COLO829 (cell line): ENCODE measurements around the gene TRPV6.

Source experiments
- DNase-seq: peaks from one replicate; pipeline ENCODE4 v3.0.0; 2012; ENCODE audit warnings: low spot score

Gene TRPV6

DNA sequence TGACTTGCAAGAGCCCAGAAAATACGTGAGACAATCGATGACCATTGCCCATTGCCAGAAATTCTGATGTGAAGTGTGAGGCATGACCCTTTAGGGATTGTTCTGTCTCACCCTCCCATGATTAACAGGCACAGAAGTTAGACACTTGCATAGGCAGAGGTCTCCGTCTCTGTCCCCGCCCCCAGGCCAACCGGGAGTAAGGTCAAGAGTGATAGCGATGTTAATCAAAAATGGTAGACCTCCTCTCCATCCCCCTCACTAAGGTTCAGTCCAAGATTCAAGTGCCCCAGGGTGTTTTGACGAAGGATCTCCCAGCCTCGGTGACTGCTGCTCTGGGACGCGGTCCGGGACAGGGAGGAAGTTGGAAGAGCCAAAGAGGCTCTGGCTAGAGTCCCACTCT lies 22.7 kb upstream of the TRPV6 start:
- DNase-seq, result no peak

- DNase-seq, result no peak
These were observed 21.1 kb upstream of the TRPV6 start for GRCh38 chr7:142906643-142907042.

GRCh38 chr7:142905759-142906158 lies 20.2 kb upstream of the TRPV6 start:
- DNase-seq, result no peak

GRCh38 chr7:142904128-142904527 lies 18.6 kb upstream of the TRPV6 start:
- DNase-seq, result no peak

GRCh38 chr7:142901426-142902259 lies 16.1 kb upstream of the TRPV6 start:
- DNase-seq, result no peak

DNA sequence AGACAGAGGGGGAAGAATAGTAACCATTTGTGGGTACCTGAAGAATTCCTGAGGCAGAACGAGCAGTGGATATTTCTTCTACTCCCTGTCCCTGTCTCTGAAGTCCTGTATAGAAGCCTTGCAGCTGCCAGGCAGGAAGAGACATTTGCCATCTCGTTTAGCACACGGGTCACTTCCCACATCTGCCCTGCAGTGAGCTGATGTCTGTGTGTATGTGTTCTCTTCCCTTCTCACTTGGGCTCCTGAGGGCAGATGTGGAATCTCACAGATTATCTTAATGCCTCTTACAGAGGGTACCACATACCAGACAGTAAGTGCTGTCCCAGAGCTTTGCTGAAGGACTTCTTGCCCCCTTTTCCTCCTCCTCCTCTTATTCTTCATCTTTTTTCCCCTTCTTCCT lies 14.1 kb upstream of the TRPV6 start:
- no peak for DNase-seq

- DNase-seq, result no peak
These were observed 13.0 kb upstream of the TRPV6 start for GRCh38 chr7:142898377-142899170.

- DNase-seq, result no peak
These were observed 12.1 kb upstream of the TRPV6 start for GRCh38 chr7:142897691-142898090.

GRCh38 chr7:142896741-142897379 lies 11.3 kb upstream of the TRPV6 start:
- no peak for DNase-seq

DNA sequence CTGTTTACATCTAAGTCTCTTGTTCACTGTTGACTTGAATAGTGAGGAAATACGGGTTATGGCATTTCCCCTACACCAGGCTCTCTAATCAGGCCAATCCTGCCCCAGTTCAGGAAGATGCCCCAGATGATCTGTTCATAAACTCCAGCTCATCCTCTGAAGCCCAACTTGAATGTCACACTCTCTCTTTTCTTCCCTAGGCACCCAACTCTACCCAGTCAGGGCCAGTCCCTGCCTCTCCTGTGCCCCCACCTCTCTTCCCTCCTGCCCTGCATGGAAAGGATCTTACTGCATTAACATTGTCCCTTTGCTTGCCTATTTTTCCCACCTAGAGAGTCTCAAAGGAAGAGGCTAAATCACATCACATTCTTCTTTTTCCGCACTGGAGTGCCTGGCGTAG lies 10.6 kb upstream of the TRPV6 start:
- no peak for DNase-seq

DNA sequence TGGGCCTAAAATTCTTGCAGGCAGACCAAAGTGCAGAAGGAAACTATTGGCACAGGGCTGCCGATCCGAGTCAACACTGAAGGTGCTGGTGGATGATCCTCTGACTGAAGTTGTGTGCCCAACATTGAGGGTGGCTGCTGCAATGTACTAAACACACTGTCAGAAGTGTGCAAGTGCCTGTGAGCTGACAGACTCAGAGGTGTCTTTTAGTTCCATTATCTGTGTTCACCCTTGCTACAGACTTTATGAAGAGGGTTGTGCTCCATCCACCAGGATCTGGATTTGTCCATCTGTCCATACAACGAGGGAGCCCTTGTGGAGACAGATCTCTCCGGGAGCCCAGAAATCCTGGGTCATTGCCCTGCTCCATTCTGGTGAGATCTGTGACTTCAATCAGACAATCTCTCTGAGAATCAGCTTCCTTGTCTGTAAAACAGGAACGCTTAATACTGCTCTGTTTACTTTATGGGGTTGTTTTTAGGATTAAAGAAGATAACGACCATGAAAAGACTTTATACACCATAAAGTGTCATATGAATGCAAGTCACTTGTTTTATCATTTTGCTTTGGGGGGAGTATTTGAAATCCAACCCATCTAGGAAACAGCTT lies 9.5 kb upstream of the TRPV6 start:
- no peak for DNase-seq

DNA sequence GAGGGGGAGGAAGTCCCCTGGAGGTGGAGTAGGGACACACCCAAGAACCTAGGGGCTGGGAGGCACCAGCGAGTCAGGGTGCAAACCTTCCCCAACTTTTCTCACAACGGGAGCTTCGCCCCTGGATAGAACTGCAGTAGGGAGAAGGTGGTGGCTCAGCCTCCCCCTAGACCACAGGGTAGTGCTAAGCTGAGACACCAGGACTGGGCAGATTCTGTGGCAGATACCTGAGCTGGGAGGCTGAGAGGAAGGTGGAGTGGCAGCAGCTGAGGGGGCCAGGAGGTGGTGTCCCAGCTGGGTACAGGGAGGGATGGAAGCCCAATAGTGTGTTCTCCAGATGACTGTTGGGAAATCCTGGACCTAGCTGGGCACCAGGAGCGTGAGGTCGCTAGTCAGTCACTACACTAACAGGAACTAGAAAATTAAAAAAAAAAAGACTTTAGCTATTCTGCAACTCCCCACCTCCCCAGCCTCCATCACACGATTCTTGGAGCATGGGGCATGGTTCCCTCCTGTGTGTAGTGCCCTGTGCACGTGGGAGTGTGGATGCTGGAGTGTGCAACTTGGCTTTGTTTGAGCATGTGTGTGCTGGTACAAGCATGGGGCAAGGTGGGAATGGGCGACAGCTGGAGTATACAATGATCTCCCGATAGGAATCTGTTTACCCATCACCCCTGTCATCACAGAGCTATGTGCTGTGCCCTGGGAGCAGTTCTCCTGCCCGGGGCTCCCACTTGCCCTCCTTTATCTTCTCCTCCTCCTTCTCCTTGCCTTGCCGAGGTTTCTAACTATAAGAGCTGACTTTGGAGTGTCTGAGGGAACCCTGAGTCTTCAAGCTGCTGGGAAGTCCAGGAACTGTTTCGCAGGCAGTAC lies 8.8 kb upstream of the TRPV6 start:
- no peak for DNase-seq

GRCh38 chr7:142892951-142893350 lies 7.4 kb upstream of the TRPV6 start:
- no peak for DNase-seq

GRCh38 chr7:142891490-142892082 lies 6.0 kb upstream of the TRPV6 start:
- no peak for DNase-seq

DNA sequence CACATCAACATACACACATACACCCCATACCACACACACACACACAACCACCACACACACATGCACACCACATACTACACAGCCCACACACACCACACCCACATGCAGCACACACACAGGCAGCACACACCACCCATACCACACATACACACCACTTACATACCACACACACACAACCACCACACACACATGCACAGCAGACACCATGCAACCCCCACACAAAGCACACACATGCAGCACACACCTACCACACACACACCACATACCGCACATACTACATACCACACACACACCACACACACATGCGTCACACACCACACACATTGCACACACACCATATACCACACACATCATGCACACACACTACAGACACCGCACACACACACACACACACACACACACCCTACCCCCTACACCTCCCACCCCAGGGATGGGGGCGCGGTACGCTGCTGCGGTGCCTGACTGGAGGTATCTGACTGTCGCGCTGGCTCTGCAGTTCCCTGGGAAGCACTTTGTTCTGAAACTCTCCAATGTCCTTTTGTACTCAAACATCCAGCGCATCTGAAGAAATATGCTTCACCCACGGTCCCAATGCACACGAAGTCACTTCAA lies 5.4 kb upstream of the TRPV6 start:
- DNase-seq, result no peak

GRCh38 chr7:142889816-142890215 lies 4.3 kb upstream of the TRPV6 start:
- DNase-seq, result no peak

GRCh38 chr7:142887282-142888015 lies 1.9 kb upstream of the TRPV6 start:
- no peak for DNase-seq

DNA sequence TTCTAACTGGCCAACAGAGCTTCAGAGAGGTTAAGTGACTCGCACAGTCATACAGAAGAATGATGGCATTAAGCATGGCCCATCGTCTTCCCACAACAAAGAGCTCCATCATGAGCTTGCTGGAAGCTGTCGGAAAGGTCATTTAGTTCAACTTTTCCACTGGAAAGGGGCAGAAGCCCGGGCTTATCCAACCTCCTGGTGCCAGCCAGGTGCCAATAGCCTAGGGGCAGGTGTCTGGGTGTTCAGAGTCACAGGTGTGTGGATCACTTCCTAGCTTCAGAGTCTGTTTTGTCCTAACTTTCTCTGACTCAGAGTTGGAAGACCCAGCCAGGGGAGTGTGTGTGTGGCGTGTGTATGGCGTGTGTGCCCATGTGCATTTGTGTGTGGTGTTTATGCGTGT lies 1.3 kb upstream of the TRPV6 start:
- DNase-seq, result no peak

- no peak for DNase-seq
These were observed 1.3 kb downstream of the TRPV6 start for GRCh38 chr7:142884286-142884640.
